NB4 (cell line): ENCODE measurements around the gene PERP.

Experiments
- MYC ChIP-seq: IDR thresholded peaks from 2 replicates; pipeline ENCODE4 v1.6.1; 2011; ENCODE audit warnings: low read depth, low read length
- POLR2A ChIP-seq: IDR thresholded peaks from 2 replicates; pipeline ENCODE4 v1.6.1; 2011; ENCODE audit warnings: mild to moderate bottlenecking; ENCODE audit not compliant: insufficient read length; ENCODE audit errors: extremely low read depth
- TF ChIP-seq, protein P1 (sequence below): IDR thresholded peaks from one replicate; pipeline ENCODE4 v1.5.1; 2012; ENCODE audit warnings: low read depth, low read length

GRCh38 chr6:138085839-138086222, 21.4 kb downstream of the PERP start:
- TF ChIP-seq, protein P1, sequence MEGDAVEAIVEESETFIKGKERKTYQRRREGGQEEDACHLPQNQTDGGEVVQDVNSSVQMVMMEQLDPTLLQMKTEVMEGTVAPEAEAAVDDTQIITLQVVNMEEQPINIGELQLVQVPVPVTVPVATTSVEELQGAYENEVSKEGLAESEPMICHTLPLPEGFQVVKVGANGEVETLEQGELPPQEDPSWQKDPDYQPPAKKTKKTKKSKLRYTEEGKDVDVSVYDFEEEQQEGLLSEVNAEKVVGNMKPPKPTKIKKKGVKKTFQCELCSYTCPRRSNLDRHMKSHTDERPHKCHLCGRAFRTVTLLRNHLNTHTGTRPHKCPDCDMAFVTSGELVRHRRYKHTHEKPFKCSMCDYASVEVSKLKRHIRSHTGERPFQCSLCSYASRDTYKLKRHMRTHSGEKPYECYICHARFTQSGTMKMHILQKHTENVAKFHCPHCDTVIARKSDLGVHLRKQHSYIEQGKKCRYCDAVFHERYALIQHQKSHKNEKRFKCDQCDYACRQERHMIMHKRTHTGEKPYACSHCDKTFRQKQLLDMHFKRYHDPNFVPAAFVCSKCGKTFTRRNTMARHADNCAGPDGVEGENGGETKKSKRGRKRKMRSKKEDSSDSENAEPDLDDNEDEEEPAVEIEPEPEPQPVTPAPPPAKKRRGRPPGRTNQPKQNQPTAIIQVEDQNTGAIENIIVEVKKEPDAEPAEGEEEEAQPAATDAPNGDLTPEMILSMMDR = no peak
- TF ChIP-seq POLR2A (no peak), MYC (no peak)
